IPS-NIHi11 (cell line): ENCODE data around the gene MSANTD2.

Source experiments
- DNase-seq: peaks from one replicate; pipeline ENCODE4 v3.0.0; 2012; ENCODE audit warnings: mixed read lengths, low spot score

MSANTD2 gene

GRCh38 chr11:124753205-124753604 is 47.0 kb downstream of the MSANTD2 start:
- no peak for DNase-seq

GRCh38 chr11:124752471-124753102 is 47.6 kb downstream of the MSANTD2 start:
- DNase-seq, result no peak

GRCh38 chr11:124751741-124752470 is 48.3 kb downstream of the MSANTD2 start, which contains the start of gene VSIG2:
VSIG2 (minus strand) TSS chr11:124752255; CDS start chr11:124752137, 118 bp downstream.
- no peak for DNase-seq

- no peak for DNase-seq
Observed at GRCh38 chr11:124751391-124751740, 48.8 kb downstream of the MSANTD2 start.

- DNase-seq, result no peak
Observed at GRCh38 chr11:124749912-124750311, 50.3 kb downstream of the MSANTD2 start.

GRCh38 chr11:124748481-124749343 is 51.5 kb downstream of the MSANTD2 start:
- no peak for DNase-seq

- no peak for DNase-seq
Observed at GRCh38 chr11:124748100-124748418, 52.1 kb downstream of the MSANTD2 start.

GRCh38 chr11:124747406-124748099 is 52.7 kb downstream of the MSANTD2 start:
- DNase-seq, result no peak

GRCh38 chr11:124746621-124747243 is 53.5 kb downstream of the MSANTD2 start:
- peak; percentile 94 for DNase-seq

GRCh38 chr11:124745835-124746620 is 54.2 kb downstream of the MSANTD2 start:
- peak; percentile 49 for DNase-seq

- no peak for DNase-seq
Observed at GRCh38 chr11:124745270-124745834, 54.9 kb downstream of the MSANTD2 start.

- no peak for DNase-seq
Observed at GRCh38 chr11:124743050-124743449, 57.2 kb downstream of the MSANTD2 start.

- DNase-seq, result no peak
Observed at GRCh38 chr11:124742555-124742954, 57.7 kb downstream of the MSANTD2 start.

GRCh38 chr11:124740277-124740882 is 59.8 kb downstream of the MSANTD2 start:
- DNase-seq, result no peak

GRCh38 chr11:124739479-124740276 is 60.5 kb downstream of the MSANTD2 start, which contains the start of gene NRGN:
NRGN (plus strand) TSS chr11:124739942; CDS start chr11:124740085, 143 bp downstream.
- peak; percentile 98 for DNase-seq

GRCh38 chr11:124738713-124739478 is 61.3 kb downstream of the MSANTD2 start:
- no peak for DNase-seq

GRCh38 chr11:124737638-124738305 is 62.4 kb downstream of the MSANTD2 start:
- no peak for DNase-seq

- DNase-seq, result no peak
Observed at GRCh38 chr11:124736736-124737135, 63.5 kb downstream of the MSANTD2 start.
